Omental fat pad (tissue), 4 donors: ENCODE data around the gene ITGA8. TPM values are rescaled to one million over a fixed set of nuclear protein-coding genes. Genes with fewer than 3 reads are reported as not detected.

Source experiments
- ATAC-seq: fragments of 150-250 bp; one replicate; pipeline ENCODE4 v1.9.1; 2016; ENCODE audit warnings: mild to moderate bottlenecking, moderate library complexity; ENCODE audit not compliant: low FRiP score
- DNase-seq: peaks from one replicate; pipeline ENCODE4 v3.0.0-alpha.2; 2019; ENCODE audit warnings: low spot score
- CTCF ChIP-seq, 3 donors: fragments of 450-650 bp; IDR thresholded peaks; one replicate each; pipeline ENCODE4 v1.5.1; 2016 to 2017; ENCODE audit warnings: antibody characterized with exemption in 3 of 3, mild to moderate bottlenecking in 3 of 3, moderate library complexity in 2 of 3
- total RNA-seq, 4 donors: library from RNA; depleted of rRNA; stranded (reverse); fragments of >200 nt; gene quantifications; one replicate each; pipeline ENCODE4 v1.1.0, GENCODE V29; 2016

The ITGA8 gene
- total RNA-seq, 4 donors from 2014 or later, result 1.1 to 13.9 (median 2.2) TPM

GRCh38 chr10:15735763-15736162 is 16.0 kb upstream of the ITGA8 start:
- no peak for TF ChIP-seq CTCF (IDR thresholded peaks at IDR 0.05)
- ATAC-seq (no peak), DNase-seq (no peak)

DNA sequence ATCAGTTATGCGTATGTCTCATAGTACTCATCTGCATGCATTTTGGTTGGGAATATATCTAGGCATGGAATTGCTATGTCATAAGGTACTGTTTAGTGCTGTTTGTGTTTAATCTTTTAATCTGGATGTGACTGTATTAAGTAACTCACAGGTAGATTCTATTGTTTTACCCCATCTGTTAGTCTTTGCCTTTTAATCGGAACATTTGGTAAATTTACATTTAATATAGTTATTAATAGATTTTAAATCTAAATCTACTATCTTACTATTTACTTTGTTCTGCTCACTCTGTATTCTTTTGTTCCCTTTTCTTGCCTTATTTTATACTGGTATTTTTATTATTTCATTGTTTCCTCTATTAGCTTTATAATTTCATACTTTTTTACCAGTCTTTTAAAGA is 10.6 kb upstream of the ITGA8 start:
- ATAC-seq, result no peak
- no peak for DNase-seq
- no peak for TF ChIP-seq CTCF (IDR thresholded peaks at IDR 0.05)

GRCh38 chr10:15729890-15730289 is 10.2 kb upstream of the ITGA8 start:
- no peak for ATAC-seq
- DNase-seq, result no peak
- TF ChIP-seq CTCF (IDR thresholded peaks at IDR 0.05), result no peak

- no peak for TF ChIP-seq CTCF (IDR thresholded peaks at IDR 0.05)
- no peak for ATAC-seq
- no peak for DNase-seq
Measured at GRCh38 chr10:15726042-15726441, 6.3 kb upstream of the ITGA8 start.

GRCh38 chr10:15725603-15726002 is 5.9 kb upstream of the ITGA8 start:
- TF ChIP-seq CTCF (IDR thresholded peaks at IDR 0.05), result no peak
- DNase-seq, result no peak
- no peak for ATAC-seq

GRCh38 chr10:15724683-15725082 is 5.0 kb upstream of the ITGA8 start:
- no peak for DNase-seq
- no peak for ATAC-seq
- no peak for TF ChIP-seq CTCF (IDR thresholded peaks at IDR 0.05)

DNA sequence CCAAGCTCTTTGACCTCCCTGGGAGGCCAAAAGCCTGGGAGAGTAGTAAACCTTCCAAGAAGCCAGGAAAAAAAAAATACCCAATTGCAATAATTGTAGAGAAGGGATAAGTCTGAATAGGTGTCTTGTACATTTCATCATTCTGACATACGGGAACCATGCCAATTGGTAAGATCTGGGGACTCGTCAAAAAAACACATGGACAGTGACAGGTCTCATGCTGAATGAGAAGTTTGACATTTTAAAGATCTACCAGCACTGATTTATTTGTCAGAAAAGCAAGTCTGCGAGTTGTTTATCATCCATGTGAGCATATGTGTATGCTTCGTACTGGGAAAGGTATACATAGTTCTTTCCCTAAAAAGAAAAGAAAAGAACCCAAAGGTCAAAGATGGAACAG is 4.1 kb upstream of the ITGA8 start:
- DNase-seq (no peak), ATAC-seq (no peak)
- TF ChIP-seq CTCF (IDR thresholded peaks at IDR 0.05), result no peak
